Smooth muscle cell (in vitro differentiated cells): ENCODE measurements around the gene ZNF793. TPM values are rescaled to one million over a fixed set of nuclear protein-coding genes. Genes with fewer than 3 reads are reported as not detected.

Experiments
- DNase-seq: peaks from one replicate; lab custom pipeline; 2025; ENCODE audit not compliant: unreplicated experiment; lab: John Stamatoyannopoulos, UW
- H2AFZ ChIP-seq: fragments of 200-600 bp; sonication (generic); 2 replicates; pipeline ENCODE4 v1.6.0; 2016; ENCODE audit warnings: antibody characterized with exemption, low read depth, mild to moderate bottlenecking
- H3F3A ChIP-seq: fragments of 200-600 bp; sonication (generic); 2 replicates; pipeline ENCODE4 v1.6.0; 2017; ENCODE audit warnings: antibody characterized with exemption, low read depth
- H3K27ac ChIP-seq: fragments of 200-600 bp; sonication (generic); 2 replicates; pipeline ENCODE4 v1.5.1; 2016; ENCODE audit warnings: low read depth, mild to moderate bottlenecking
- H3K27me3 ChIP-seq: fragments of 200-600 bp; sonication (generic); 2 replicates; pipeline ENCODE4 v1.6.1; 2016; ENCODE audit warnings: low read depth, mild to moderate bottlenecking
- H3K36me3 ChIP-seq: fragments of 200-600 bp; sonication (generic); 2 replicates; pipeline ENCODE4 v1.5.1; 2016; ENCODE audit warnings: low read depth
- H3K4me1 ChIP-seq: fragments of 200-600 bp; sonication (generic); 2 replicates; pipeline ENCODE4 v1.5.1; 2016; ENCODE audit warnings: low read depth
- H3K4me2 ChIP-seq: fragments of 200-600 bp; sonication (generic); 2 replicates; pipeline ENCODE4 v1.6.0; 2016; ENCODE audit warnings: mild to moderate bottlenecking
- H3K4me3 ChIP-seq: fragments of 200-600 bp; sonication (generic); 2 replicates; pipeline ENCODE4 v1.5.1; 2016; ENCODE audit warnings: mild to moderate bottlenecking
- H3K79me2 ChIP-seq: fragments of 200-600 bp; sonication (generic); 2 replicates; pipeline ENCODE4 v1.6.0; 2016; ENCODE audit warnings: low read depth, mild to moderate bottlenecking
- H3K9ac ChIP-seq: fragments of 200-600 bp; sonication (generic); 2 replicates; pipeline ENCODE4 v1.6.0; 2016; ENCODE audit warnings: low read depth
- H3K9me3 ChIP-seq: fragments of 200-600 bp; sonication (generic); replicated peaks from 2 replicates; pipeline ENCODE4 v1.5.1; 2016; ENCODE audit warnings: low read depth
- H4K20me1 ChIP-seq: fragments of 200-600 bp; sonication (generic); 2 replicates; pipeline ENCODE4 v1.6.0; 2016; ENCODE audit warnings: low read depth
- CTCF ChIP-seq: fragments of 200-600 bp; sonication (generic); IDR thresholded peaks from 2 replicates; pipeline ENCODE4 v1.5.1; 2017; ENCODE audit warnings: borderline replicate concordance, mild to moderate bottlenecking, antibody characterized with exemption; ENCODE audit not compliant: insufficient read depth, poor library complexity, severe bottlenecking
- WGBS: methylation state at CpG from one replicate; pipeline ENCODE4 v1.1.7; 2016; ENCODE audit warnings: low lambda C conversion rate; 5-methylcytosine and 5-hydroxymethylcytosine counted together
- polyA plus RNA-seq: library from polyadenylated mRNA; unstranded; fragments of >200 nt; fragmentation: Nextera tagmentation; extraction: Ambion mirVana; gene quantifications from 2 replicates; pipeline ENCODE4 v1.2.1, GENCODE V29; 2016
- total RNA-seq: library from RNA; depleted of rRNA; stranded (reverse); fragments of >200 nt; gene quantifications from 2 replicates; pipeline ENCODE4 v1.2.3, GENCODE V29; 2014

Gene ZNF793
- total and polyA plus RNA-seq, 2 experiments from 2014 or later, result 1.7 to 3.9 TPM

- DNase-seq, result no peak
- TF ChIP-seq CTCF, result no peak
- no peak overlapping the region for H3K9ac ChIP-seq
- H3F3A ChIP-seq, result no peaks in the 10 kb centered on the region
- H2AFZ ChIP-seq, result no peak overlapping the region
- no peaks in the 10 kb centered on the region for H3K36me3 ChIP-seq
- H3K4me3 ChIP-seq, result no peak overlapping the region
- H3K4me2 ChIP-seq, result no peak overlapping the region
- no peak overlapping the region for H3K27ac ChIP-seq
- H4K20me1 ChIP-seq, result no peaks in the 10 kb centered on the region
- no peaks in the 10 kb centered on the region for H3K27me3 ChIP-seq
- WGBS, result 95% methylated on average over 50 of the region's 65 CpGs
- peaks cover 23% of the 10 kb centered on the region for H3K9me3 ChIP-seq
- H3K4me1 ChIP-seq, result no peaks in the 10 kb centered on the region
- no peaks in the 10 kb centered on the region for H3K79me2 ChIP-seq
These were observed 44.6 kb downstream of the ZNF793 start for GRCh38 chr19:37551129-37551993.

- Histone ChIP-seq H3K27me3 (no peaks in the 10 kb centered on the region), H3K9me3 (peaks cover 92% of the 10 kb centered on the region), H3K36me3 (peaks cover 64% of the 10 kb centered on the region), H3K79me2 (no peaks in the 10 kb centered on the region), H2AFZ (no peak overlapping the region), H3F3A (no peaks in the 10 kb centered on the region), H3K4me1 (no peaks in the 10 kb centered on the region), H3K4me3 (no peak overlapping the region), H3K27ac (no peak overlapping the region), H4K20me1 (no peaks in the 10 kb centered on the region), H3K9ac (no peak overlapping the region), H3K4me2 (no peak overlapping the region)
- WGBS, result 93% methylated on average over 3 of the region's 3 CpGs
- TF ChIP-seq CTCF, result no peak
- DNase-seq, result no peak
These were observed 56.8 kb downstream of the ZNF793 start for GRCh38 chr19:37563518-37563917.

GRCh38 chr19:37564624-37565369 lies 58.1 kb downstream of the ZNF793 start:
- H4K20me1 ChIP-seq, result no peaks in the 10 kb centered on the region
- H3K79me2 ChIP-seq, result no peaks in the 10 kb centered on the region
- 91% methylated on average over 7 of the region's 7 CpGs for WGBS
- H3F3A ChIP-seq, result no peaks in the 10 kb centered on the region
- H3K9me3 ChIP-seq, result peaks cover 86% of the 10 kb centered on the region
- no peak overlapping the region for H3K9ac ChIP-seq
- no peaks in the 10 kb centered on the region for H3K27me3 ChIP-seq
- H2AFZ ChIP-seq, result no peak overlapping the region
- no peak overlapping the region for H3K4me2 ChIP-seq
- H3K4me1 ChIP-seq, result no peaks in the 10 kb centered on the region
- no peak overlapping the region for H3K27ac ChIP-seq
- DNase-seq, result no peak
- H3K36me3 ChIP-seq, result peaks cover 67% of the 10 kb centered on the region
- TF ChIP-seq CTCF, result no peak
- H3K4me3 ChIP-seq, result no peak overlapping the region

- Histone ChIP-seq H3K4me2 (no peak overlapping the region), H3K4me3 (no peak overlapping the region), H3K79me2 (no peaks in the 10 kb centered on the region), H3K27ac (no peak overlapping the region), H4K20me1 (no peaks in the 10 kb centered on the region), H3K36me3 (peaks cover 67% of the 10 kb centered on the region), H3K9ac (no peak overlapping the region), H3K9me3 (peaks cover 84% of the 10 kb centered on the region), H3K27me3 (no peaks in the 10 kb centered on the region), H2AFZ (no peak overlapping the region), H3F3A (no peaks in the 10 kb centered on the region), H3K4me1 (no peaks in the 10 kb centered on the region)
- DNase-seq, result no peak
- TF ChIP-seq CTCF, result no peak
These were observed 58.6 kb downstream of the ZNF793 start for GRCh38 chr19:37565370-37565669.
